Amniotic epithelial cell (primary cell): ENCODE results near the gene DNAJC27.
A peak's percentile ranks its signal among the peaks of the same experiment; 100 is the strongest.

Source experiments
- DNase-seq: peaks from one replicate; pipeline ENCODE4 v3.0.0-alpha.2; 2010; ENCODE audit warnings: low read depth

The DNAJC27 gene

GRCh38 chr2:24925815-24926214 lies 45.9 kb downstream of the DNAJC27 start:
- no peak for DNase-seq

DNA sequence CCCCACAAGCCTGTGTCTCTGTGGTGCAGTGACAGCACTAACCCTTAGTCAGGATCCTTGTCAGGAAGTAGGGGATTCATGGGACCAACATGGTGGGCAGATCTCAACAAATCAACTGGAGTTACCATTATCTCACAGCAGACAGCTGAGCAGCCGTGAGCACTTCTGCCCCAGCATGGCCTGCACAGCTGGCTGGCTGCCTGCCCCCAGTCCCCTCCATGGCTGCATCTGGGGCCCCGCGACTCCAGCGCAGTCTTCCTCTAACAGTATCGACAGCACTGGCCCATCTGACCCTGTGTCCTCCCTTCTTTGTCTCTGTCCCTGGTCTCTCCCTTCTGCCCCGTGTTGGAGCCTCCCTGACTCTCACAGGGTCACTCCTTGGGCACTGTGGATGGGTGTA lies 47.0 kb downstream of the DNAJC27 start:
- DNase-seq = no peak

DNA sequence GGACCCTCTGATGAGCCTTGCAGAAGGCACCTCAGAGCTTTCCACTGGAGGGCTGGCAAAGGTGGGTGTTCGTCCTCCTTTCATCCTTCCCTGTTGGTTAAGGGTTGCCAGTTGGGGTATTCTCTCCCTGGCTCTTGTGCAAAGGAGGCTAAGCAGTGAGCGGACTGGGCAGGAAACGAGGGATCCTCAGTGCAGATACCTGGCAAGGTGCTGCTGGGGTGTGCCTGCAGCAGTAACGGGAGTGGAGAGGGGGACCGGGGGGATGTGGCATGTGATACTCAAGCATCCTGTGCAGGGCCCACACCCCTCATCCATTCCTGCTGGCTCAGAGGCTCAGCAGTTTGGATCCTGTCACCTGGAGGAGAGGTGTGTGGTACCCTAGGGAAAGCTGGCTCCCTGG lies 47.5 kb downstream of the DNAJC27 start:
- DNase-seq = no peak

DNA sequence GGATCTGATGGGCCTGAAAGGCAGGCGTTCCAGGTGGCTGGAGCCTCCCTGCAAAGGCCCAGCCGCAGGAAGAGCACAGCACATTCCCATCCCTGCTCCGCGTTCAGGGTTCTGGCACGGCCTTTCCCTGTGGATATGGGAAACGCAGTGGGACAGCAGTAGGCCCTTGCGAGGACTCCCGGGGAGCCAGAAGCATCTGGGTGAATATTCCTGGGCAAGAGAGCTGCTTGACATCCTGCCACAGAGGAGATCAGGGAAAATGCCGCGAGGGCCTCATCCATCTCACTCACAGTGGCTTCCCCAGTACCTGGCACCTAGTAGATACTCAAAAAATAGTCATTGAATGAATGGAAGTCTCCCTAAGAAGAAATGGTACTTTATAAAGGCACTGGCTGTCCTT lies 48.6 kb downstream of the DNAJC27 start:
- DNase-seq = no peak

DNA sequence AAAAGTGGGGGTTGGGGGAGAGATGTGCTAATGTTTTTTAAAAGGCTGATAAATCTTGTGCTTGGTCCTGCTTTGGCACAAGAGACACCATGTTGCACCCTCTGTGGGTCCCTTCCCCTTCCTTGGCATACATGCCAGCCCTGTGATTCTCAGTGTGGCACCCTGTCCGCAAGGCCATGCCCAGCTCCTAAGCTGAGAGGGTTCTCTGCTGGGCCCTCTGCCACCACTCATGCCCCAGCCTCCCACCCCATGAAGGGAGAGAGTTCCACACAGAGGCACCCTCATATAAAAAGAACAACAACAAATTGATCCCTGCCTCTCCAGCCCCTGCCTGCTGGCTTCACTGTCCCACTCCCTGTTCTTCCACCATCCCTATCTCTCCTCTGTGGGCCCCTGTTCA lies 49.2 kb downstream of the DNAJC27 start:
- DNase-seq = no peak

DNA sequence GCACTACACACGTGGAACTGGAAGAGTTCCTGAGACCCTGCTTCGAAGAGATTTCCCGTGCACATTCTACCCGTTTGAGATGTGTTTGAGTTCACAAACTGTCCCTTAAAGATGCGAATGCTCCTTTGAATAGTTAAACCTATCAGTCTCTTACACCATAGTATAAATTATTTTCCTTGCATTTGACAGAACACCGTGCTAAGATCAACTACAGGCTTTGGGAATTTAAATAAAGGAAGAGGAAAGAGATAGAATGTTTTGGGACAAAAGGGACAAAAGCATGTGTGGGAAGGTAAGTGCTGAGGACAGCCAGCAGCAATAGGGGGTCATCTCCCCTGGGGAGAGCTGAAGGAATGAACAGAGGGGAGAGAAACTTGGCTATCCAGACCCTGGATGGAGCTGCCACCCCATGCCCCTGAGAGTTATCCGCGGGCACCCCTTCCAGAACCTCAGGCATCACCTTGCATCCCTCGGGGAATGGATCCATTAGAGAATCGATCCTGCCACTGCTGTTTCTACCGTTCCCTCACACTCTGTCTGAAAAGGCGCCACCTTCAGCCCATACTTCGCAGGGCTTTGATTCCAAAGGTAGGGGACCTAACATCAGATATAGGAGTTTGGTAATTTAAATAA lies 50.8 kb downstream of the DNAJC27 start:
- no peak for DNase-seq

DNA sequence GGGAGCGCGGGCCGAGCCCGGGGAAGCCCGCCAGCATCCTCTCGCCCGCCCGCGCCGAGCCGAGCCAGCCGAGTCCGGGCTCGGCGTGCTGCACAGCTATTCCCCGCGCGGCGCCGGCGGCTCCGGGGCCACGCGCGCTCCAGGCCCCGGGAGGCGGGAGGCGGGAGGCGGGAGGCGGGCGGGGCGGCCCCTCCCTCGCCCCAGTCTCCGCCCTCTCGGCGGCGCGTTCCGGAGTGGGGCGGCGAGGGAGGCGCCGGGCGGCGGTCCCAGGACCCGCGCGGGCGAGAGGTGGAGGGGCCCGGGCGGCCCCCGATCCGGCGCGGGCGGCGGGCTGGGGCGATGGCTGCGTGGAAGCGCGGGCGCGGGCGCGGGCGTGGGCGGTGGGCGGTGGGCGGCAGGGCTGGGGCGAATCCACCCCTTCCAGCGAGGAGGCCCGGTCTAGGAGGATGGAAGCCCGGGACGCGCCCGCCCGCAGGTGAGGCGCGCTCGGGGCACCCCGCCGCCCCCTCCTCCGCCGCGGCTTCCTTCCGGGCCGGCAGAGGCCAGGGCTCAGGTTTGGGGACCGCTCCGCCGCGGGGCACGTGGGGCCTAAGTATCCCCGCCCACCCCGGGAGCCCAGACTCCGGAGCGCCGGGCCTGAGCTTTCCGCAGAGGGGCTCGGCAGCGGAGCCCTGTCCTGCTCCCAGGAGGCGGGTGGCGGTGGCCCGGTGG lies 51.5 kb downstream of the DNAJC27 start, which contains the start of gene ADCY3:
TSS of gene ADCY3 (minus strand) at position 140 of the 711 bp plus-strand sequence. CDS start 1,250 bp downstream, outside the sequence.
- peak; percentile 34 for DNase-seq

DNA sequence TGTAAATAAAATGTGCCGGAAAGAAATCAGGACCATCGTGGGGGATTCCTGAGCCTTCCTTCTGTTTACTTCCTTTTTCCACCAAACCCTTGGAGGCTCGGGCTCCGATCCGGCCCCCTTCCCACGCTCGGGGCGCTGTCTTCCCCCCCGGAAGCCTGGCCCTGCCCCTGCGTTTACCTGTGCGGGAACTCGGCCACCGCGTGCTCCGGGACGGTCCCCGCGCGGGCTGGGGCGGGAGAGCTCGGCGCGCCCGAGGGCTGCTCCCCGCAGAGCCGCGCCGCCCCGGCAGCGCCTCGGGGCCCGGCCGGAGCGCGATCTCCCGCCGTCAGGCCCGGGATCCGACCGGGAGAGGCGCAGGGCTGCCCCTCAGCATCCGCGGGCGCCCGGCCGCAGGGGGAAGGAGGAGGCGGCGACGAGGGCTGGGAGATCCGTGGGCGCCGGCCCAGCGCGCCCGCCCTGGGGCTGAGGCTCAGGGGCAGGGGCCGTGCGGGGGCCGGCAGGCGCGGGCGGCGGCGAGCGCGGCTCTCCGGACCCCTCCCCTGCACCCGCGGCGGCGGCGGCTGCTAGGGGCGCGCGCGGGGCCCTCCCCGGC lies 52.2 kb downstream of the DNAJC27 start:
- DNase-seq = no peak

DNA sequence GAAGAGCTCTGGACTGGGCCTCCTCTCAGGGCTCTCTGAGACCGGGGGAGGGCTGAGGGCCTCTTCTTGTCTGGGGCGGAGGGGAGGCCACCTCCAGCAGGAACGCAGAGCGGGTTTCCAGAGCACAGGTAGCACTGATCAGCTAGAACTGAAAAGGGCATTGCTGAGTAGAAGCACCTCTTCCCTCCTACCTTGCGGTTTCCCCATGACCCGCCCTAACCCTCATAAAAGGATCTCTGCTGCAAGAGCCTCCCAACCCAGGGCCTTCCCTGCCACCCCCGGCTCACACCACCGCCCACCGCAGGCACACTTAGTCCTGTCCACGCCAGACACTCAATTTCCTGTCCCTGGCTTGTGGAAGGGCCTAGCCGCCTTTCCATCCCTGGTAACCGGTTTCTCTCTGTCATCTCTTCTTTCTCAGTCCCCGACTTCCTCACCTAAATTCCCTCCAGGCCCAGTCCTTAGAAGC lies 52.7 kb downstream of the DNAJC27 start:
- DNase-seq = peak; percentile 18

GRCh38 chr2:24918326-24919036 lies 53.3 kb downstream of the DNAJC27 start:
- DNase-seq = no peak

DNA sequence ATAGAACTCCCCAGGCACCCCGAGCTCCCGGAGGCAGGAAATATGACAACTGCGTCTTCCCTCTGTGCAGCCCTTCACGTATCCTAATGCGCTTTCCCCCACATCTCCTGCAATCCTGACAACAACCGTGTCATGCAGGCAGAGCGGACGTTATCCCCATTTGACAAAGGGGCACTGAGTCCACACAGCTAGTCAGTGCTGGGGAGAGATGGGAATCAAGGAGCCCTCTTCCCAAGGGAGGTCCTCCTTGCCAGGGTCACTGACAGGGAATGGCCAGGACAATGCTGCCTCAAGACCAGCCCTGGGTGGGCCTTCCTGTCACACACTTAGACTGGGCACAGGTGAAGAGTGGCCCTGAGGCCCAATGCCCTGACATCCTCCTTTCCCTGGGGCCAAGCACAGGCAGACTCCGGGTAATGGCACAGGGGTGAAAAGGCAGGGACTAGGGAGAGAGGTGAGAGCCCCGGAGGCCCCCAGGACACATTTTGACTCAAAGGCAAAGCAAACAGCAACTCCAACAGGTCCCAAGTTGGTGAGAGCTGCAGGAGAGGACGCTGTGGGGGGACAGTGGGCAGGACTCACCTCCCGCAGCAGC lies 53.9 kb downstream of the DNAJC27 start:
- no peak for DNase-seq

- DNase-seq = peak; percentile 61
These were observed 54.7 kb downstream of the DNAJC27 start for GRCh38 chr2:24917086-24917485.

DNA sequence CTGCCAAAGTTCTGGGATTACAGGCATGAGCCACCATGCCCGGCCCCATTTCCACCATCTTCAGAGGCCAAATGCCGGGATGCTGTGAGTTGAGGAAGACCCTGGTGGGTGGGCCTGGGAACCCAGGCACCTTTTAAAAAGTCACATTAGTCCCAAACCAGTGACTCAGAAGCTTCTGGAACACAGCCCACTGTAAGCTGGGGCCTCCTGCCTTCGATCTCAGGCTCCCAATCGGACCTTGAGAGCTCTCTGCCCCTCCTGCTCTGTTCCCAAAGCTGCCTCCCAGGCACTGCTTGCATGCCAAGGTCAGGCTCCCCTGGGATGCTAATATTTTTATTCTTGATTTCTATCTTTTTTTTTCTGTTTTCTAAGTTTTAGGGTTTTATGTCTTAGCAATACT lies 56.0 kb downstream of the DNAJC27 start:
- DNase-seq = no peak

GRCh38 chr2:24915175-24915574 lies 56.6 kb downstream of the DNAJC27 start:
- no peak for DNase-seq

DNA sequence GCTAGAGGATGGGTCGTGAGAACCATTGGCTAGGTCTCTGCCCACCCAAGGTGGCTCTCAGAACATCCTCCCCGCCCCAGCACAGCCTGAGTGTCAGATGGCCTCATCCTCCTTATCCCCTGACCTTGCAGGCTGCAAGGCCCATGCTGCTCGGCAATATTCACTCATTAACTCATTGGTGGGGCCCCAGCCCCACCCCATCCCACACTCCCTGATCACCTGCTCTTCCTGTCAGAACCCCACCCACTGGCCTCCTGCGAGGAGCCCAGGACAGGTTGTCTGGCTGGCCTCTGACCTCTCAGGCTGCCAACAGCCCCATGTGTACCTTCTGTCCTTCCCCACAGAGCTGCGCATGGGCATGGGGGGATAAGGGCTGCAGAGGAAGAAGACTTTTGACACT lies 57.0 kb downstream of the DNAJC27 start:
- no peak for DNase-seq

GRCh38 chr2:24913911-24914310 lies 57.8 kb downstream of the DNAJC27 start:
- DNase-seq = no peak

DNA sequence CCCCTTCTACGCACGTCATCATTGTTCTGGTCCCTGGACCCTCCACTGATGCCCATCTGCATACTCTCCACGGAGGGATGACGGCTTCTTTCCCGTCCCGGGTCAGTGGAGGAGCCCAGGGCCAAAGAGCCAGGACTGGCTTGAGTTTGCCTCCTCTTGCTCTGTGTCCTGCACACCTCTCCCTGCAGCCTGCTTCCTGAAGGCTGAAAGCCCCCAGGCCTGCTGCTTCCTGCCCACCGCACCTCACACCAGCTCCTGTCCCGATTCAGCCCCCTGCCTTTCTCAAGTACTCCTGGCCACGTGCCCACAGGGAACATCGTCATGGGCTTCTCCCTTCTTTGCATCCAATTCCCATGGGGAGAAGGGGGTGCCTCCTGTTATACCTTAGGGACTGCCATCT lies 58.8 kb downstream of the DNAJC27 start:
- DNase-seq = no peak

DNA sequence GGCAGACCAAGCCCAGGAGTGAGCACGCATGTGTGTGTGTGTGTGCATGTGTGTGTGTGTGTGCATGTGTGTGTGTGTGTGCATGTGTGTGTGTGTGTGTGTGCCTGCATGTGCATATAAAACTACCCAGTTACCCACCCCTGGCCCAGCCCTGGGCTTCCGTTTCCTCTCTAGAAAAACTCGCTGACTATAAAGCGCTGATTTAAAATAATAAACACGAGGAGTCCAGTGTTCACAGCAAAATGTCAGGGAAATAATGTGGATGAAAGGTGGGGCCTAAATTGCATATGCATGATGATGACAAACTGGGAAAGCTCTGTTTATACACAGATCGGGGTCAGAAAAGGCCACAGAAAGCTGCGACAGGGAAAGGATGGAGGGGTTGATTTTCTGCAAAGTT lies 59.2 kb downstream of the DNAJC27 start:
- no peak for DNase-seq

DNA sequence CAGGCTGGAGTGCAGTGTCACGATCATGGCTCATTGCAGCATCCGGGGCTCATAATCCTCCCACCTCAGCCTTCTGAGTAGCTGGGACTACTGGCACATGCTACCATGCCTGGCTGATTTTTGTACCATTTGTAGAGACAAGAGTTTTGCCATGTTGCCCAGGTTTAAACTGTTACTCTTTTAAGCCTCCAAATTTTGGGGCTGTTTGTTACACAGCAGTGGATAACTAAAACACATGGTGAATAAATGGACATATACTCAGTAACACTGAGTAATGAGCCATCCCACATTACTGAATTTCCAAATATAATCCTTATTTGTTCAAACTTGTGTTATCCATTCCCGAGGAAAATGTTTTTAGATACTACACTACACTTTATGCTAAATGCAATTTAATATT lies 61.5 kb downstream of the DNAJC27 start:
- DNase-seq = no peak

- DNase-seq = no peak
These were observed 62.1 kb downstream of the DNAJC27 start for GRCh38 chr2:24909555-24910177.

GRCh38 chr2:24908461-24908901 lies 63.3 kb downstream of the DNAJC27 start:
- DNase-seq = no peak

- peak; percentile 85 for DNase-seq
These were observed 64.6 kb downstream of the DNAJC27 start for GRCh38 chr2:24907116-24907515.
